ENCODE results near the gene FHL3. TPM values are rescaled to one million over a fixed set of nuclear protein-coding genes. Genes with fewer than 3 reads are reported as not detected.

Gene FHL3
- total and polyA plus RNA-seq, 4 donors = 1.7 to 4.2 (median 2.8) TPM

DNA sequence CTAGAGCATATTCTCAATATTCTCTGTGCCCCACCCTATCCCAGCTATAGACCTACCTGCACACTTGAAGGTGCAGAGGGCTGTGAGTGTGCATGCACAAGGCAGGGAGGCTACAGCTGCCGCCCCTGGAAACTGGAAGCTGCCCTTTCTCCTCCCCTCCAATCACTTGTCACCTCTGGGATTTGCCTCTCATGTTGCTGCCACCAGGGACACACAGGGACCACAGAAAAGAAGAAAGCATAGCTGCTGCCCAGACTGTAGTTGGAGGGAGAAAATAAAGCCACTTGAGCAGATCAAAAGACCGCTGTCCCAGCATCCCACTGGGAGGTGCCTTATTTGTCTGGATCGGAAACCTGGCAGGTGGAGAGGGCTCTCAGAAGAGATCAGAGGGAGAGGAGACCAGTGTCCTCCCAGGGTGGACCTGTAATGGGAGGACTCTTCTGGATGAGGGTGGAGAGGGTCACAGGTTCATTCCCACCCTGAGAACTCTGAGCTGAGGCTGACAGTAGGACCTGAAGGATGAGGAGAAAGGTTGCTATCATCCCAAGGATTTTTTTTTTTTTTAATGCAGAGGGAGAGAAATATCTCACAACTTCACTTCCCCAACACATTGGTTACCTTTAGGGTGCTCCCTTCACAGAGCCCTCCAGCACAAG, 50.9 kb downstream of the FHL3 start:
- H3K36me3 ChIP-seq (ENCODE audit: control insufficient read depth in 4 of 4, insufficient read depth in 3 of 4, low read depth in 1 of 4, low read length in 3 of 4) = peaks cover 2 to 26% (median 20%) of the 10 kb centered on the region in 4 donors
- WGBS = 85% methylated on average over 3 of the region's 3 CpGs
- H3K4me1 ChIP-seq (ENCODE audit: control insufficient read depth in 4 of 4, insufficient read depth in 4 of 4, low read length in 3 of 4) = no peaks in the 10 kb centered on the region
- H3K4me3 ChIP-seq (ENCODE audit: low read depth in 1 of 3, low read length in 3 of 3) = no peak overlapping the region
- TF ChIP-seq SP1 (IDR thresholded peaks at IDR 0.05) = no peak
- TF ChIP-seq RXRA (IDR thresholded peaks at IDR 0.05) = no peak
- TF ChIP-seq YY1 (IDR thresholded peaks at IDR 0.05) = no peak
- TF ChIP-seq, protein P1, sequence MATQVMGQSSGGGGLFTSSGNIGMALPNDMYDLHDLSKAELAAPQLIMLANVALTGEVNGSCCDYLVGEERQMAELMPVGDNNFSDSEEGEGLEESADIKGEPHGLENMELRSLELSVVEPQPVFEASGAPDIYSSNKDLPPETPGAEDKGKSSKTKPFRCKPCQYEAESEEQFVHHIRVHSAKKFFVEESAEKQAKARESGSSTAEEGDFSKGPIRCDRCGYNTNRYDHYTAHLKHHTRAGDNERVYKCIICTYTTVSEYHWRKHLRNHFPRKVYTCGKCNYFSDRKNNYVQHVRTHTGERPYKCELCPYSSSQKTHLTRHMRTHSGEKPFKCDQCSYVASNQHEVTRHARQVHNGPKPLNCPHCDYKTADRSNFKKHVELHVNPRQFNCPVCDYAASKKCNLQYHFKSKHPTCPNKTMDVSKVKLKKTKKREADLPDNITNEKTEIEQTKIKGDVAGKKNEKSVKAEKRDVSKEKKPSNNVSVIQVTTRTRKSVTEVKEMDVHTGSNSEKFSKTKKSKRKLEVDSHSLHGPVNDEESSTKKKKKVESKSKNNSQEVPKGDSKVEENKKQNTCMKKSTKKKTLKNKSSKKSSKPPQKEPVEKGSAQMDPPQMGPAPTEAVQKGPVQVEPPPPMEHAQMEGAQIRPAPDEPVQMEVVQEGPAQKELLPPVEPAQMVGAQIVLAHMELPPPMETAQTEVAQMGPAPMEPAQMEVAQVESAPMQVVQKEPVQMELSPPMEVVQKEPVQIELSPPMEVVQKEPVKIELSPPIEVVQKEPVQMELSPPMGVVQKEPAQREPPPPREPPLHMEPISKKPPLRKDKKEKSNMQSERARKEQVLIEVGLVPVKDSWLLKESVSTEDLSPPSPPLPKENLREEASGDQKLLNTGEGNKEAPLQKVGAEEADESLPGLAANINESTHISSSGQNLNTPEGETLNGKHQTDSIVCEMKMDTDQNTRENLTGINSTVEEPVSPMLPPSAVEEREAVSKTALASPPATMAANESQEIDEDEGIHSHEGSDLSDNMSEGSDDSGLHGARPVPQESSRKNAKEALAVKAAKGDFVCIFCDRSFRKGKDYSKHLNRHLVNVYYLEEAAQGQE (IDR thresholded peaks at IDR 0.05) = no peak
- TF ChIP-seq FOXA2 (IDR thresholded peaks at IDR 0.05) = no peak
- no peak for TF ChIP-seq HNF4G (IDR thresholded peaks at IDR 0.05)
- no peak for TF ChIP-seq EGR1 (IDR thresholded peaks at IDR 0.05; ENCODE audit: low read depth in 2 of 2)
- no peak for TF ChIP-seq FOXA1 (IDR thresholded peaks at IDR 0.05)
- no peak for TF ChIP-seq RAD21 (IDR thresholded peaks at IDR 0.05)
- TF ChIP-seq, protein P2, sequence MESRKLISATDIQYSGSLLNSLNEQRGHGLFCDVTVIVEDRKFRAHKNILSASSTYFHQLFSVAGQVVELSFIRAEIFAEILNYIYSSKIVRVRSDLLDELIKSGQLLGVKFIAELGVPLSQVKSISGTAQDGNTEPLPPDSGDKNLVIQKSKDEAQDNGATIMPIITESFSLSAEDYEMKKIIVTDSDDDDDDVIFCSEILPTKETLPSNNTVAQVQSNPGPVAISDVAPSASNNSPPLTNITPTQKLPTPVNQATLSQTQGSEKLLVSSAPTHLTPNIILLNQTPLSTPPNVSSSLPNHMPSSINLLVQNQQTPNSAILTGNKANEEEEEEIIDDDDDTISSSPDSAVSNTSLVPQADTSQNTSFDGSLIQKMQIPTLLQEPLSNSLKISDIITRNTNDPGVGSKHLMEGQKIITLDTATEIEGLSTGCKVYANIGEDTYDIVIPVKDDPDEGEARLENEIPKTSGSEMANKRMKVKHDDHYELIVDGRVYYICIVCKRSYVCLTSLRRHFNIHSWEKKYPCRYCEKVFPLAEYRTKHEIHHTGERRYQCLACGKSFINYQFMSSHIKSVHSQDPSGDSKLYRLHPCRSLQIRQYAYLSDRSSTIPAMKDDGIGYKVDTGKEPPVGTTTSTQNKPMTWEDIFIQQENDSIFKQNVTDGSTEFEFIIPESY (IDR thresholded peaks at IDR 0.05) = no peak
- no peak for TF ChIP-seq HNF4A (conservative IDR thresholded peaks at IDR 0.05)
- no peak for TF ChIP-seq TAF1 (conservative IDR thresholded peaks at IDR 0.05)
- TF ChIP-seq, protein P3, sequence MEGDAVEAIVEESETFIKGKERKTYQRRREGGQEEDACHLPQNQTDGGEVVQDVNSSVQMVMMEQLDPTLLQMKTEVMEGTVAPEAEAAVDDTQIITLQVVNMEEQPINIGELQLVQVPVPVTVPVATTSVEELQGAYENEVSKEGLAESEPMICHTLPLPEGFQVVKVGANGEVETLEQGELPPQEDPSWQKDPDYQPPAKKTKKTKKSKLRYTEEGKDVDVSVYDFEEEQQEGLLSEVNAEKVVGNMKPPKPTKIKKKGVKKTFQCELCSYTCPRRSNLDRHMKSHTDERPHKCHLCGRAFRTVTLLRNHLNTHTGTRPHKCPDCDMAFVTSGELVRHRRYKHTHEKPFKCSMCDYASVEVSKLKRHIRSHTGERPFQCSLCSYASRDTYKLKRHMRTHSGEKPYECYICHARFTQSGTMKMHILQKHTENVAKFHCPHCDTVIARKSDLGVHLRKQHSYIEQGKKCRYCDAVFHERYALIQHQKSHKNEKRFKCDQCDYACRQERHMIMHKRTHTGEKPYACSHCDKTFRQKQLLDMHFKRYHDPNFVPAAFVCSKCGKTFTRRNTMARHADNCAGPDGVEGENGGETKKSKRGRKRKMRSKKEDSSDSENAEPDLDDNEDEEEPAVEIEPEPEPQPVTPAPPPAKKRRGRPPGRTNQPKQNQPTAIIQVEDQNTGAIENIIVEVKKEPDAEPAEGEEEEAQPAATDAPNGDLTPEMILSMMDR (IDR thresholded peaks at IDR 0.05; ENCODE audit: low read depth, low read length, missing input control) = no peak
- no peak for TF ChIP-seq JUND (IDR thresholded peaks at IDR 0.05)
- TF ChIP-seq GABPA (IDR thresholded peaks at IDR 0.05 in 1 of 2, conservative IDR thresholded peaks at IDR 0.05 in 1 of 2) = no peak
- TF ChIP-seq NR2F2 (IDR thresholded peaks at IDR 0.05) = no peak
- TF ChIP-seq, protein P4, sequence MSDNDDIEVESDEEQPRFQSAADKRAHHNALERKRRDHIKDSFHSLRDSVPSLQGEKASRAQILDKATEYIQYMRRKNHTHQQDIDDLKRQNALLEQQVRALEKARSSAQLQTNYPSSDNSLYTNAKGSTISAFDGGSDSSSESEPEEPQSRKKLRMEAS (IDR thresholded peaks at IDR 0.05) = no peak
- H3K9me3 ChIP-seq (ENCODE audit: control insufficient read depth in 4 of 4, low read length in 3 of 4) = no peaks in the 10 kb centered on the region
- no peak for DNase-seq (ENCODE audit: low spot score)
- no peak overlapping the region for H3K9ac ChIP-seq (ENCODE audit: low read depth in 1 of 2, low read length in 2 of 2)
- H3K27me3 ChIP-seq (ENCODE audit: control insufficient read depth in 4 of 4, insufficient read depth in 4 of 4, low read length in 3 of 4) = no peaks in the 10 kb centered on the region
- no peak overlapping the region for H3K27ac ChIP-seq (ENCODE audit: low read depth in 1 of 2, low read length in 2 of 2)
